OCI-LY1 (cell line): Measurements from ENCODE around the gene IL7R.

Experiments used
- H2AFZ ChIP-seq: fragments of 200-600 bp; sonication (generic), shearing (Covaris generic); 2 replicates; pipeline ENCODE4 v1.6.0; 2014; ENCODE audit warnings: antibody characterized with exemption, mild to moderate bottlenecking, low read length
- H3F3A ChIP-seq: fragments of 200-600 bp; sonication (generic), shearing (Covaris generic); 2 replicates; pipeline ENCODE4 v1.6.0; 2014; ENCODE audit warnings: mild to moderate bottlenecking, antibody characterized with exemption, low read length, moderate library complexity; ENCODE audit not compliant: insufficient read depth
- H3K27ac ChIP-seq: fragments of 200-600 bp; sonication (generic); 2 replicates; pipeline ENCODE4 v1.5.1; 2014; ENCODE audit warnings: low read length, mixed run types, mild to moderate bottlenecking, low read depth; ENCODE audit not compliant: poor library complexity, severe bottlenecking
- H3K27me3 ChIP-seq: fragments of 200-600 bp; sonication (generic); 2 replicates; pipeline ENCODE4 v1.6.0; 2014; ENCODE audit warnings: antibody characterized with exemption, mild to moderate bottlenecking, low read length, moderate library complexity; ENCODE audit not compliant: insufficient read depth
- H3K36me3 ChIP-seq: fragments of 200-600 bp; sonication (generic); 2 replicates; pipeline ENCODE4 v1.6.1; 2014; ENCODE audit warnings: mild to moderate bottlenecking, antibody characterized with exemption, low read length, moderate library complexity, mixed read lengths; ENCODE audit not compliant: insufficient read depth
- H3K4me1 ChIP-seq: fragments of 200-600 bp; sonication (generic); 2 replicates; pipeline ENCODE4 v1.5.1; 2014; ENCODE audit warnings: mild to moderate bottlenecking, low read length, moderate library complexity; ENCODE audit not compliant: insufficient read depth, severe bottlenecking
- H3K4me2 ChIP-seq: fragments of 200-600 bp; sonication (generic), shearing (Covaris generic); 2 replicates; pipeline ENCODE4 v1.6.1; 2014; ENCODE audit warnings: low read length
- H3K4me3 ChIP-seq: fragments of 200-600 bp; sonication (generic); 2 replicates; pipeline ENCODE4 v1.5.1; 2014; ENCODE audit warnings: low read length, low read depth, mild to moderate bottlenecking, mixed read lengths; ENCODE audit not compliant: poor library complexity, severe bottlenecking
- H3K79me2 ChIP-seq: fragments of 200-600 bp; shearing (Covaris generic); 2 replicates; pipeline ENCODE4 v1.6.1; 2016; ENCODE audit warnings: mixed run types, low read length, mixed read lengths; ENCODE audit not compliant: insufficient read depth
- H3K9ac ChIP-seq: fragments of 200-600 bp; sonication (generic), shearing (Covaris generic); 2 replicates; pipeline ENCODE4 v1.6.1; 2014; ENCODE audit warnings: mild to moderate bottlenecking, low read length, mixed read lengths
- H3K9me2 ChIP-seq: fragments of 200-600 bp; sonication (generic), shearing (Covaris generic); 2 replicates; pipeline ENCODE4 v1.6.1; 2014; ENCODE audit warnings: low read depth, mild to moderate bottlenecking, low read length, mixed read lengths
- H3K9me3 ChIP-seq: fragments of 200-600 bp; shearing (Covaris generic); 2 replicates; pipeline ENCODE4 v1.6.1; 2014; ENCODE audit warnings: low read length, mixed read lengths
- H4K20me1 ChIP-seq: fragments of 200-600 bp; sonication (generic), shearing (Covaris generic); 2 replicates; pipeline ENCODE4 v1.6.0; 2016; ENCODE audit warnings: mild to moderate bottlenecking, low read length; ENCODE audit not compliant: insufficient read depth
- CTCF ChIP-seq: fragments of 200-600 bp; sonication (generic), shearing (Covaris generic); IDR thresholded peaks from 2 replicates; pipeline ENCODE4 v1.5.1; 2017; ENCODE audit warnings: mild to moderate bottlenecking, antibody characterized with exemption, low read length, moderate library complexity, mixed read lengths
- EZH2 ChIP-seq: fragments of 200-600 bp; sonication (generic), shearing (Covaris generic); IDR thresholded peaks from 2 replicates; pipeline ENCODE4 v1.8.0; 2017; ENCODE audit warnings: borderline replicate concordance, mixed run types, mild to moderate bottlenecking, antibody characterized with exemption, low read length, moderate library complexity, mixed read lengths

Gene IL7R

GRCh38 chr5:35876454-35876853 is 19.8 kb downstream of the IL7R start:
- peak overlapping the region; percentile 98 for H3K27ac ChIP-seq
- peaks cover 65% of the 10 kb centered on the region for H3K4me1 ChIP-seq
- H3K4me2 ChIP-seq = no peak overlapping the region
- H2AFZ ChIP-seq = no peak overlapping the region
- no peak overlapping the region for H3K9ac ChIP-seq
- TF ChIP-seq CTCF = no peak
- no peak for TF ChIP-seq EZH2
- H3K9me3 ChIP-seq = no peaks in the 10 kb centered on the region
- peaks cover 81% of the 10 kb centered on the region for H3K36me3 ChIP-seq
- no peaks in the 10 kb centered on the region for H3K9me2 ChIP-seq
- H3K27me3 ChIP-seq = no peaks in the 10 kb centered on the region
- no peaks in the 10 kb centered on the region for H3K79me2 ChIP-seq
- no peaks in the 10 kb centered on the region for H3F3A ChIP-seq
- no peaks in the 10 kb centered on the region for H4K20me1 ChIP-seq
- H3K4me3 ChIP-seq = no peak overlapping the region

GRCh38 chr5:35876922-35877321 is 20.2 kb downstream of the IL7R start:
- Histone ChIP-seq H3K4me1 (peaks cover 70% of the 10 kb centered on the region), H3K27me3 (no peaks in the 10 kb centered on the region), H3K9me3 (no peaks in the 10 kb centered on the region), H3K4me3 (no peak overlapping the region), H3F3A (no peaks in the 10 kb centered on the region), H4K20me1 (no peaks in the 10 kb centered on the region), H3K9ac (no peak overlapping the region), H2AFZ (no peak overlapping the region), H3K9me2 (no peaks in the 10 kb centered on the region), H3K79me2 (no peaks in the 10 kb centered on the region), H3K4me2 (no peak overlapping the region), H3K36me3 (peaks cover 76% of the 10 kb centered on the region), H3K27ac (peak overlapping the region; percentile 98)
- TF ChIP-seq CTCF (no peak), EZH2 (no peak)

- Histone ChIP-seq H3K9me2 (no peaks in the 10 kb centered on the region), H3K4me3 (no peak overlapping the region), H2AFZ (no peak overlapping the region), H3F3A (no peaks in the 10 kb centered on the region), H3K36me3 (peaks cover 69% of the 10 kb centered on the region), H3K27me3 (no peaks in the 10 kb centered on the region), H3K4me1 (peaks cover 77% of the 10 kb centered on the region), H3K4me2 (no peak overlapping the region), H3K27ac (peak overlapping the region; percentile 98), H3K9ac (no peak overlapping the region), H4K20me1 (no peaks in the 10 kb centered on the region), H3K79me2 (no peaks in the 10 kb centered on the region), H3K9me3 (no peaks in the 10 kb centered on the region)
- TF ChIP-seq EZH2 = no peak
- TF ChIP-seq CTCF = no peak
These were observed 21.0 kb downstream of the IL7R start for GRCh38 chr5:35877655-35878054.
